Measurements from ENCODE around the gene EDAR.

Gene EDAR

DNA sequence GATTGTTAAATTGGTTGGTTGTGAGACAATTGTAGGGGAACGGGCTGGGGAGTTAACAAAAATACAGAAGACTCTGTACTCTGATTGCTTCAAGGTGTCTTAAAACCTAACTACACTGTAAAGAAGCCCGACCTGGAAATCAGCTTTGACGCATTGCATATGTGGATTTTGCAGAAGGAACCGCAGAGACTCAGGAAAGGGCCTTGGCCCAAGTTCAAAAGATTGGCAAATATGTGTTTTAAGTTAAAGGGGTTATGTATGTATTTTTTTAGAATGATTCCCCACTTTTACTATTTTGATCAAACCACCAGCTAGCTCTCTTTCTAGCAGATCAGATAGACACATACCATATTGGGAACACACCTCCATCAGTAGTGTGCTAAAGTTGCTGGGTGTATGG lies 18.0 kb upstream of the EDAR start:
- no peak for TF ChIP-seq NFRKB (IDR thresholded peaks at IDR 0.05)
- no peak for TF ChIP-seq ELF4 (IDR thresholded peaks at IDR 0.05)
- TF ChIP-seq ARNT (IDR thresholded peaks at IDR 0.05) = no peak
- DNase-seq (ENCODE audit: extremely low spot score) = no peak
- ChIA-PET CTCF (interaction anchor here (0.6 to 1.6 kb wide), 2 partner anchors 14 to 18 kb away, joined by 3 to 4 read pairs; partner anchors contain the start of gene EDAR), POLR2A (no interaction called here)

DNA sequence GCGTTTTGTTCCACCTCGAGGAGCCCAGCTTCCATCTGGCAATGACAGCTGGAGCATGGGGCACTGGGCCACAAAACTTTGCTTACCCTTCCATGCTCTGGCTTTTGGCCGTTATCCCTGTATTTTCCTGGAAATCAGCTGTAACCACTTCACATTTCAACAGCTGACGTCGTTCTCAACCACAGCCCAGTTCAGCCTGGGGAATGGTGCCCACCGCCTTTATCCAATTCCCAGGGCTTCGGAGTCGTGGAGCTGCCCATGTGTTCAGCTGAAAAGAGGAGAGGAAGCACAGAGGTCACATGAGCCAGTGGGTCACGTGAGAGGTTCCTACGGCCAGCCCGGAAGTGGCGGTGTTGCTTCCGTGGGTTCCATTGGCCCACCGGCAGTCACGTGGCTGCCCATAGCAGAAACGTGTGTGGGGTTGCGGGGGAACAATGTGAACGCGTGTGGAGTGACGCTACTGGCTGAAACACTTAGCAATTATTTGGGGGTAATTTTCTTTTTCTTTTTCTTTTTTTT lies 16.7 kb upstream of the EDAR start:
- CTCF ChIA-PET = no interaction called here
- TF ChIP-seq FOXM1 (IDR thresholded peaks at IDR 0.05; ENCODE audit: borderline replicate concordance) (no peak), ARNT (IDR thresholded peaks at IDR 0.05) (no peak), CTBP1 (IDR thresholded peaks at IDR 0.05; ENCODE audit: borderline replicate concordance) (no peak), TARDBP (IDR thresholded peaks at IDR 0.05) (no peak), HDGF (IDR thresholded peaks at IDR 0.05; ENCODE audit: borderline replicate concordance) (no peak), L3MBTL2 (conservative IDR thresholded peaks at IDR 0.05) (no peak), ZNF384 (IDR thresholded peaks at IDR 0.05) (no peak), FOXA1 (IDR thresholded peaks at IDR 0.05) (no peak), BHLHE40 (IDR thresholded peaks at IDR 0.05; ENCODE audit: borderline replicate concordance) (no peak), SP1 (IDR thresholded peaks at IDR 0.05) (no peak), FOXK2 (IDR thresholded peaks at IDR 0.05) (no peak), SUZ12 (IDR thresholded peaks at IDR 0.05) (no peak), LEF1 (IDR thresholded peaks at IDR 0.05; ENCODE audit: borderline replicate concordance) (no peak), NFRKB (IDR thresholded peaks at IDR 0.05) (no peak), ELF4 (IDR thresholded peaks at IDR 0.05) (no peak)
- TF ChIP-seq, protein P1, sequence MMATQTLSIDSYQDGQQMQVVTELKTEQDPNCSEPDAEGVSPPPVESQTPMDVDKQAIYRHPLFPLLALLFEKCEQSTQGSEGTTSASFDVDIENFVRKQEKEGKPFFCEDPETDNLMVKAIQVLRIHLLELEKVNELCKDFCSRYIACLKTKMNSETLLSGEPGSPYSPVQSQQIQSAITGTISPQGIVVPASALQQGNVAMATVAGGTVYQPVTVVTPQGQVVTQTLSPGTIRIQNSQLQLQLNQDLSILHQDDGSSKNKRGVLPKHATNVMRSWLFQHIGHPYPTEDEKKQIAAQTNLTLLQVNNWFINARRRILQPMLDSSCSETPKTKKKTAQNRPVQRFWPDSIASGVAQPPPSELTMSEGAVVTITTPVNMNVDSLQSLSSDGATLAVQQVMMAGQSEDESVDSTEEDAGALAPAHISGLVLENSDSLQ (IDR thresholded peaks at IDR 0.05) = no peak
- POLR2A ChIA-PET = no interaction called here
- DNase-seq (ENCODE audit: extremely low spot score) = no peak

DNA sequence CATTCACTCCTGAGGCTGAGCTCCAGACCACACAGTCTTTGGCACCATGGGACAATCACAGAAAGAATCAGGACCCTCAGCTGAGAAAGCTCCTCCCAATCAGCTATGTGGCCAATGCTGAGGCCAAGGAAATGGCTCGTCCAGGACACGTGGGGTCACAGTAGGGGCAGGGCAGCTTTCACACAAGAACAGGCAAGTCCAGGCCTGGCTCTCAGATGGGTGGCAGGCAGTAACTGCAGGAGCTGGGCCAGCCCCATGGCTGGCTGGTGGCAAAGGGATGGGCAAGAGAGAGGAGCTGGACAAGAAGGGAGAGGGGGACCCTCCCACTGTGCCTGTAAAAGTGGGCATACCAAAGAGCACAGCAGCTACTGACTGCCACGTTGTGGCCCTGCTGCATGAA lies 12.2 kb upstream of the EDAR start:
- ChIA-PET POLR2A (no interaction called here), CTCF (interaction anchor here (0.6 to 1.6 kb wide), 11 partner anchors 8 to 126 kb away, joined by 3 to 7 read pairs (median 3); partner anchors contain the start of gene EDAR)
- TF ChIP-seq SP1 (IDR thresholded peaks at IDR 0.05) = no peak
- no peak for TF ChIP-seq FOXM1 (IDR thresholded peaks at IDR 0.05; ENCODE audit: borderline replicate concordance)
- DNase-seq (ENCODE audit: extremely low spot score) = no peak

DNA sequence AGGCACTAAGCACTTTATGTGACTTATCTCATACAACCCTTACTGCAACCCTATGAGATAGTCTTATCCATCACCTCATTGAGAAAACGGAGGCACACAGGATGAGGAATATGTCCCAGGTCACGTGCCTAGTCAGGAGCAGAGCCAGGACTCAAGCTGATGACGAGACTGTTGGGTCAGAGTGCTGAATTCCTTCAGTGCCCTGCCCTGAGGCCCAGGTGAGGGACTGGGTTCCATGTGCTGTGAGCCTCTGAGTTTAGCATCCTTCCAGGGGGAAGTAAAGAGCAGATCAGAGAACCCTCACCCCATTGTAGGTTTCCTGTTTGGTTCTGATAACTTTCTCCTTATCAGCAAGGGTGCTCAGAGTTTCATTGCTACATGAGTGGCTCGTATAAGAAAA lies 11.7 kb upstream of the EDAR start:
- ChIA-PET CTCF (interaction anchor here (1.0 to 1.6 kb wide), 4 partner anchors 11 to 126 kb away, joined by 3 to 6 read pairs (median 4); partner anchors contain the start of gene EDAR), POLR2A (no interaction called here)
- DNase-seq (ENCODE audit: extremely low spot score) = no peak
- TF ChIP-seq, protein P1 (IDR thresholded peaks at IDR 0.05) = no peak
- TF ChIP-seq ELF4 (IDR thresholded peaks at IDR 0.05) (no peak), L3MBTL2 (conservative IDR thresholded peaks at IDR 0.05) (no peak), ARNT (IDR thresholded peaks at IDR 0.05) (no peak), FOXM1 (IDR thresholded peaks at IDR 0.05; ENCODE audit: borderline replicate concordance) (no peak), LEF1 (IDR thresholded peaks at IDR 0.05; ENCODE audit: borderline replicate concordance) (no peak), BHLHE40 (IDR thresholded peaks at IDR 0.05; ENCODE audit: borderline replicate concordance) (no peak), NFRKB (IDR thresholded peaks at IDR 0.05) (no peak), TARDBP (IDR thresholded peaks at IDR 0.05) (no peak), SUZ12 (IDR thresholded peaks at IDR 0.05) (no peak), CTBP1 (IDR thresholded peaks at IDR 0.05; ENCODE audit: borderline replicate concordance) (no peak), HDGF (IDR thresholded peaks at IDR 0.05; ENCODE audit: borderline replicate concordance) (no peak)

DNA sequence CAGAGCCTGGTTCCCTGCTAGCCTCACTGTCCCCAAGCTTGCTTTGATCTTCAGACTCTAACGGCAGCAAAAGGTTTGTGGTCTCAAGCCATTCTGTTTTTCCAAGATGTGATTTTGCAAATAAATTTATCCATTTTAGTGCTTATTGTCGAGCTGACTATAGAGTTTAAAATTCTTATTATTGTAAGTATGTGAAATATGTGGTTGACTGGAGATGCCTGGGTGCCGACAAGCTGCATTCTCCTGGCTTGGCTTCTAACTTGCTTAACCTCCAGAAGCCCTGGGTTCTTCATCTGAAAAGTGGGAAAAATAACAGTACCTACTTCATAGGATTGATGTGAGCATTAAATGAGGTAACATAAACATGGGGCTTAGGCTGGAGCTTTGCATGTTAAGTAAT lies 9.9 kb upstream of the EDAR start:
- ChIA-PET CTCF (interaction anchor here (0.5 to 1.0 kb wide), 2 partner anchors 10 to 558 kb away, joined by 3 to 7 read pairs; no protein-coding TSS in a partner anchor), POLR2A (no interaction called here)
- TF ChIP-seq FOXK2 (IDR thresholded peaks at IDR 0.05) (no peak), SUZ12 (IDR thresholded peaks at IDR 0.05) (no peak), FOXM1 (IDR thresholded peaks at IDR 0.05; ENCODE audit: borderline replicate concordance) (no peak), LEF1 (IDR thresholded peaks at IDR 0.05; ENCODE audit: borderline replicate concordance) (no peak), SP1 (IDR thresholded peaks at IDR 0.05) (no peak), HDGF (IDR thresholded peaks at IDR 0.05; ENCODE audit: borderline replicate concordance) (no peak), L3MBTL2 (conservative IDR thresholded peaks at IDR 0.05) (no peak)
- TF ChIP-seq, protein P1 (IDR thresholded peaks at IDR 0.05) = no peak
- DNase-seq (ENCODE audit: extremely low spot score) = no peak

DNA sequence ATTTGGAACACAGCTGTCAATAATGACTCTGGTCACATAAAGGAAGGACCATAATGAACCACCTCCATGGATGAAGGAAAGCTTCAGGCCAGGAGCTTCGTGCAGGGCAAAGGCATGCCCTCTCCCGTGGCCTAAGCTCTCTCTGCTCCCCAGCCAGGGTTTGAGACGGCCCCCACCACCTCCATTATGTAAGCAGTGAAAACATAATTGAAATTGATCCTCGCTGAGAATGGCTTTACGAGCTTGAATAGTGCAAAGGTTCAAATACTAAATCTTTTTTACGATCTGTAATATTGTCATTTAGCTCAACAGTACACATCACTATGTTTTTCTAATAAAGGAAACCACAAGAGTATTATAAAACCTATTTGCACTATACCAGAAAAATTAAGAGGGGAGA lies 5.2 kb upstream of the EDAR start:
- TF ChIP-seq ZNF384 (IDR thresholded peaks at IDR 0.05) (0 out of 2 replicates have a peak, but pooled peaks have one; percentile 7), L3MBTL2 (conservative IDR thresholded peaks at IDR 0.05) (peak; percentile 78), NFRKB (IDR thresholded peaks at IDR 0.05) (no peak), SP1 (IDR thresholded peaks at IDR 0.05) (no peak), CTBP1 (IDR thresholded peaks at IDR 0.05; ENCODE audit: borderline replicate concordance) (0 out of 2 replicates have a peak, but pooled peaks have one; percentile 68)
- TF ChIP-seq, protein P1 (IDR thresholded peaks at IDR 0.05) = peak; percentile 83
- POLR2A ChIA-PET = no interaction called here
- CTCF ChIA-PET = interaction anchor here (1.1 kb wide), 1 partner anchor 67 kb away, joined by 3 read pairs; no protein-coding TSS in a partner anchor
- peak; percentile 22 for DNase-seq (ENCODE audit: extremely low spot score)
